GM12873 (cell line): ENCODE measurements around the gene SLC38A8.
A peak's percentile ranks its signal among the peaks of the same experiment; 100 is the strongest.

Experiments
- CTCF ChIP-seq: IDR thresholded peaks from 2 replicates; pipeline ENCODE4 v1.5.1; 2012; ENCODE audit warnings: low read depth, mild to moderate bottlenecking, moderate library complexity, low read length, control low read depth; ENCODE audit not compliant: insufficient read depth; ENCODE audit errors: missing control alignments

SLC38A8 gene

DNA sequence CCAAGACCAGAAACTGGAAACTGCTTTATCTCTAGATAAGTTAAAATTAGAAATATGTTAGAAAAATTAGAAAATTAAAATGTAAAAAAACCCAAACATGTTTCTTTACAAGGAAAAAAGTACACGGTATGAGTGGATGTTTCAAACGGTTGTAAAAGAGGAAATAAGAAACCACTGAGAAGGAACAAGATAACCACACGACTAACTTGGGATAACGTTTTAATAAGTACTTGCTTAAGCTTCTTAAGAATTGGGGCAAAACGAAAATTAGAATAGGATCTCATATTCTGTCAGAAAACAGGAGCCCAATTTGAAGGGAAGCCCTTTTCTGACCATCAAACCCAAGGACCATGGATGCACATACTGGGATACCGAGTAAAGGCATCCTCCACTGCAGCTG, 43.2 kb upstream of the SLC38A8 start:
- TF ChIP-seq CTCF: no peak

DNA sequence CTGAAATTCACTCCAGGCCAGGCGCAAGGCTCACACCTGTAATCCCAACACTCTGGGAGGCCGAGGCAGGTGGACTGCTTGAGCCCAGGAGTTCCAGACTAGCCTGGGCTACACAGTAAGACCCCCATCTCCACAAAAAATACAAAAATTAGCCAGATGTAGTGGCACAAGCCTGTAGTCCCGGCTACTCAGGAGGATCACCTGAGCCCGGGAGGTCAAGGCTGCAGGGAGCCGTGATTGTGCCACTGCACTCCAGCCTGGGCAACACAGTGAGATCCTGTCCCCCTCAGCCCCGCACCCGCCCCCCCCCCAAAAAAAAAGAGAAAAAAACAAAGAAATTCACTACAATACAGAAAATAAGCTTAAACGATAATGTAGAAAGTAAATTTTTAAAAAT, 42.7 kb upstream of the SLC38A8 start:
- no peak for TF ChIP-seq CTCF

DNA sequence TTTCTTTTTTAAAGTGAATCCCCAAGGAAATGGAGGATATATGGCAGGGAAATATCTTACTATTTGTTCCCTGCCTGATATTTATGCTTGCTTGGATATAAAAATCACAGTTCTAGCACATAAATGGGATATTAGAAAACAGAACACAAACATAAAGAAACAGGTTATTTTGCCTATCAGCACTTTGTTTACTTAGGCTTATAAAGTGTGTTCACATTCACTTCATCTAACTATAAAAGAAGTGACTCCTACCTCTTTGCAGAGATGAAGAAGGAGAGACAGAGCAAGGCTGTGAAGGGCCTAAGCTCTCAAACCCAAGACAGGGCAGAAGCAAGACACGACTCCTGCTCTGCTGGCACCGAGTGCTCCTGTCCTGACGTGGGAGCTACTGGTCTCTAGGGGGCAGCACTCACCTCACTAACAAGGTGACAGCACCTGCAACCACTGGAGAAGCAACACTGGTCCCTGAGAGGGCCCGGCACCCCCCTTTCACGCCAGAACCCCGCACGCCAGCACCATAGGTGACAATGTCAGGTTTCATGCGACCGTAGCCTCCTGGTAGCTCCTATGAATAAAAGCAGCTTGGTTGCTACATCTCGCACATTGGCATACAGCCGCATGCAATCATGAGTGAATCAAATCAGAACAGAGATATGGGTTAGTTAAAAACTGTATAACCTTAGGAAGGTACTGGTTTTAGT, 42.1 kb upstream of the SLC38A8 start:
- peak; percentile 92 for TF ChIP-seq CTCF

DNA sequence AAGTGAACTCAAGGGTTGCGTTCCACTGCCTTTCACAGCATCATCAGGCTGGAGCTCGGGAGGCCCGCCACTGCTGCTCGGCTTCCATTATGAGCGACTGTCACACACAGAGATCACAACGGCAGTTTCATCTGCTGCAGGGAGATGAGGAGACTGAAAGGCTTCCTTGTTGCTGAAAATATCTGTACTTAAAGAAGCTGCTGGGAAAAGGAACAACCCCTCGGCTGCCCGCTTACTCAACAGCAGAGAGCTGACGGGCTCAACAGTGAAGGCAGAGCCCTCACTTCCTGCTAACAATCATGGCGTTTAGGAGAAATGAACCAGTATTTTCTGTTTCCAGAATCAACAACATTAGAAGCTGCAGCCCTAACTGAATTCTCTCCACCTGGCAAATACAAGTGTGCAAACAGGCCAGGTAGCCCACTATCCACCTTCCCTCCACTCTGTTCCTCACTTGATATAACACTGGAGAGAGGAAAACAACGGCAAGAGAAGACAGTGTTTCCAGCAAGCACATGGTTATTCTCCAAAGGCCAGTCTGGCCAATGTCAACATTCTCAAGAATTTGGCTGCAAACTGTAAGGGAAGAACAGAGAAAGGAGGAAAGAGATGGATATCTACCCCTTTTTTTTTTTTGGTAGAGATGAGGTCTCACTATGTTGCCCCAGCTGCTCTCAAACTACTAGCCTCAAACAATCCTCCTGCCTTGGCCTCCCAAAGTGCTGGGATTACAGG, 40.4 kb upstream of the SLC38A8 start:
- no peak for TF ChIP-seq CTCF

GRCh38 chr16:84082110-84082509, 39.5 kb upstream of the SLC38A8 start:
- TF ChIP-seq CTCF: no peak

DNA sequence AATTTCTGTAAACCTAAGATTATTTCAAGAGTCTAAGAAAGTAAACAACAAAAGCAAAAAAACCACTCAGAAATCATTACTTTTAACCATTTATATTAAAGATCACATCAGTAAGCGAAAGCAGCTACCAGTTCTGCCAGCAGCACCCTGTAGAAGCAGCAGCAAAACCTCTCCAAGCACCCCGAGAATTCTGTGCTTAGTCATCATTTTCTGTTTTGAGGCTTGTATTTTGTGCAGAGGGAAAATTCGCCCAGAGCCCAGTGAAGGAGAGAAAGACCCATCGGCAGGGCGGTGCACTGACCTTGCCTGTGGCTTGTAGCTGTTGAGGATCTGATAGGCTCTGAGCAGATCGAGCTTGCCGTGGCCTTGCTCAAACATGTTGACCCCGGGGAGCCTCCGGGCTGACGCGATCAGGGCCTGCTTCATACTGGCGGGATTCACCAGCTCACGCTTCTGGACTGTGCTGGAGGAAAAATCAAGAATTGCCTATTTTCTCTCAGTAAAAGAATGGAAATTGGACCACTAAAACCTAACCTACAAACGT, 38.9 kb upstream of the SLC38A8 start:
- no peak for TF ChIP-seq CTCF

DNA sequence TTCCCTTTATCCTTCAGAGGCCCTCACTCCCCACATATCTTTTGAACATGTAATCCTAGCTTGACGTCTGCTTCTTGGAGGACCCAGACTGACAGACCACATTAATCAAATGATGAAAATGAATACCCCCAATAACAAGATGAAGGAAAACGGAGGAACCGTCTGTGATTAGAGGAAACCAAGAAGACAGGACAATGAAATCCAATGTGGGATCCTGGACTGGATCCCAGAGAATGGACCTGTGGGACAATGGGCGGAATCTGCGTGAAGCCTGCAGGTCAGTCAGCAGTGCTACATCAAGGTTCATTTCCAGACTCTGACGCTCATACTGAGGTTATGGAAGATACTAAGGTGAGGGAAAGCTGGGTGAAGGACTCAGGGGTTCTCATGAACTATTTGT, 38.2 kb upstream of the SLC38A8 start:
- TF ChIP-seq CTCF: no peak
